HCT116 (cell line): ENCODE data around the gene GPRC5D. TPM values are rescaled to one million over a fixed set of nuclear protein-coding genes. Genes with fewer than 3 reads are reported as not detected.

Experiments
- ATAC-seq: fragments of 200-7000 bp; cut with Tn5 transposase; 2 replicates; pipeline ENCODE4 v1.9.1; 2020; ENCODE audit warnings: mild to moderate bottlenecking, moderate library complexity
- BruUV-seq: library from RNA; stranded (reverse); fragments of 400-500 nt; replicated peaks from 2 replicates; lab custom pipeline; 2021; lab: Mats Ljungman, UMichigan
- CTCF ChIA-PET: fragments of 300-600 bp; sonication (Branson Sonifier 250); formaldehyde crosslinking; loops from one replicate; lab custom pipeline; 2021; ENCODE audit warnings: antibody characterized with exemption; lab: Charles Lee
- POLR2A ChIA-PET: fragments of 300-600, 350-600 bp; sonication (Branson Sonifier 250); formaldehyde crosslinking; loops from one replicate; lab custom pipeline; 2021; ENCODE audit warnings: antibody characterized with exemption; lab: Charles Lee
- RAD21 ChIA-PET, 2 experiments: fragments of 300-600 bp; sonication (Branson Sonifier 250); formaldehyde crosslinking; loops; one replicate each; lab custom pipeline; 2023; ENCODE audit warnings: low total read pairs in 2 of 2; ENCODE audit not compliant: uncharacterized antibody in 2 of 2, unreplicated experiment in 2 of 2, low non-redundant PET in 1 of 2; lab: Charles Lee
- DNase-seq: peaks from one replicate; pipeline ENCODE4 v3.0.0-alpha.2; 2010; ENCODE audit warnings: low read depth, low spot score
- H2AFZ ChIP-seq: fragments of 200-600 bp; shearing (Covaris generic), sonication (generic); 2 replicates; pipeline ENCODE4 v1.6.1; 2017; ENCODE audit warnings: low read depth, mixed run types, mixed read lengths, antibody characterized with exemption, low read length; ENCODE audit not compliant: poor library complexity, severe bottlenecking
- H3K27ac ChIP-seq: 2 replicates; pipeline ENCODE4 v1.5.1; 2012; ENCODE audit warnings: low read depth, low read length
- H3K27me3 ChIP-seq: fragments of 200-600 bp; sonication (generic); 2 replicates; pipeline ENCODE4 v1.6.1; 2016; ENCODE audit warnings: mixed run types, low read length, mixed read lengths; ENCODE audit not compliant: insufficient read depth
- H3K36me3 ChIP-seq, 2 experiments: fragments of 200-500 bp in 1 of 2; fragments of 200-600 bp in 1 of 2; sonication (Bioruptor generic) in 1 of 2; sonication (generic) in 1 of 2; 2 replicates each; pipeline versions ENCODE4 v1.5.1 to v1.6.1; 2014 to 2016; ENCODE audit warnings: low read length in 2 of 2, inconsistent platforms in 1 of 2, mixed read lengths in 1 of 2, mixed run types in 1 of 2; ENCODE audit not compliant: insufficient read depth in 2 of 2, control insufficient read depth in 1 of 2
- H3K4me1 ChIP-seq, 2 experiments: fragments of 200-600 bp in 1 of 2; sonication (generic) in 1 of 2; 2 replicates each; pipeline versions ENCODE4 v1.5.1 to v1.6.1; 2012 to 2017; ENCODE audit warnings: low read length in 2 of 2, inconsistent platforms in 1 of 2, mild to moderate bottlenecking in 1 of 2, mixed read lengths in 1 of 2, mixed run types in 1 of 2, moderate library complexity in 1 of 2; ENCODE audit not compliant: insufficient read depth in 2 of 2, control insufficient read depth in 1 of 2
- H3K4me2 ChIP-seq: fragments of 200-600 bp; sonication (generic); 2 replicates; pipeline ENCODE4 v1.6.1; 2017; ENCODE audit warnings: mixed run types, low read length, mixed read lengths
- H3K4me3 ChIP-seq, 2 experiments: fragments of 200-600 bp in 1 of 2; sonication (generic) in 1 of 2; replicated peaks in 1 of 2; 2 replicates each; pipeline ENCODE4 v1.5.1; 2011 to 2016; ENCODE audit warnings: low read length in 2 of 2, control low read depth in 1 of 2, low read depth in 1 of 2, mild to moderate bottlenecking in 1 of 2, mixed read lengths in 1 of 2, mixed run types in 1 of 2
- H3K79me2 ChIP-seq: fragments of 200-600 bp; sonication (generic); 2 replicates; pipeline ENCODE4 v1.6.1; 2017; ENCODE audit warnings: mild to moderate bottlenecking, mixed run types, low read length, moderate library complexity, mixed read lengths; ENCODE audit not compliant: insufficient read depth
- H3K9ac ChIP-seq: fragments of 200-600 bp; sonication (generic); 2 replicates; pipeline ENCODE4 v1.6.1; 2016; ENCODE audit warnings: low read length, mixed read lengths
- H3K9me2 ChIP-seq: fragments of 200-600 bp; sonication (generic), shearing (Covaris generic); 2 replicates; pipeline ENCODE4 v1.6.1; 2017; ENCODE audit warnings: mixed run types, mild to moderate bottlenecking, moderate library complexity; ENCODE audit not compliant: insufficient read depth
- H3K9me3 ChIP-seq, 2 experiments: fragments of 200-500 bp in 1 of 2; fragments of 200-600 bp in 1 of 2; sonication (Bioruptor generic) in 1 of 2; sonication (generic) in 1 of 2; 2 replicates each; pipeline ENCODE4 v1.6.1; 2014 to 2017; ENCODE audit warnings: low read length in 2 of 2, mixed read lengths in 2 of 2, inconsistent platforms in 1 of 2, low read depth in 1 of 2, mild to moderate bottlenecking in 1 of 2, mixed run types in 1 of 2, moderate library complexity in 1 of 2; ENCODE audit not compliant: control insufficient read depth in 1 of 2, insufficient read depth in 1 of 2
- H4K20me1 ChIP-seq: fragments of 200-600 bp; sonication (generic), shearing (Covaris generic); 2 replicates; pipeline ENCODE4 v1.6.1; 2017; ENCODE audit warnings: mixed run types, mild to moderate bottlenecking, moderate library complexity; ENCODE audit not compliant: insufficient read depth
- EZH2 ChIP-seq: fragments of 200-600 bp; sonication (generic); IDR thresholded peaks from 2 replicates; pipeline ENCODE4 v1.6.1; 2017; ENCODE audit warnings: antibody characterized with exemption, mixed run types
- SP1 ChIP-seq: IDR thresholded peaks from 2 replicates; pipeline ENCODE4 v1.6.1; 2012; ENCODE audit warnings: low read depth
- intact Hi-C: fragments of 100-400 bp; cut with micrococcal nuclease; formaldehyde crosslinking; loops from 2 replicates; pipeline ENCODE4 v1.10.0; 2022
- total RNA-seq: library from RNA; stranded (reverse); gene quantifications from one replicate; pipeline ENCODE4 v1.2.1, GENCODE V29; 2021; ENCODE audit not compliant: unreplicated experiment
- TF ChIP-seq, protein P1 (sequence below): IDR thresholded peaks from 2 replicates; pipeline ENCODE4 v1.6.1; 2012

The GPRC5D gene
- total RNA-seq, 1 experiment from 2014 or later, result not detected

- Histone ChIP-seq H3K4me2 (no peak overlapping the region), H3K27ac (no peak overlapping the region), H3K79me2 (no peaks in the 10 kb centered on the region), H4K20me1 (no peaks in the 10 kb centered on the region), H3K9ac (no peak overlapping the region), H3K4me3 (no peak overlapping the region), H3K9me2 (no peaks in the 10 kb centered on the region), H3K9me3 (no peaks in the 10 kb centered on the region), H3K4me1 (no peaks in the 10 kb centered on the region), H3K36me3 (no peaks in the 10 kb centered on the region), H3K27me3 (no peaks in the 10 kb centered on the region), H2AFZ (no peak overlapping the region)
- ChIA-PET CTCF (no interaction called here), RAD21 (no interaction called here), POLR2A (no interaction called here)
- no TSS peak for BruUV-seq
- TF ChIP-seq EZH2, result no peak
- intact Hi-C loops, result no loop called here
- DNase-seq (no peak), ATAC-seq (no peak)
Observed at GRCh38 chr12:12960639-12961209, 8.8 kb upstream of the GPRC5D start.

DNA sequence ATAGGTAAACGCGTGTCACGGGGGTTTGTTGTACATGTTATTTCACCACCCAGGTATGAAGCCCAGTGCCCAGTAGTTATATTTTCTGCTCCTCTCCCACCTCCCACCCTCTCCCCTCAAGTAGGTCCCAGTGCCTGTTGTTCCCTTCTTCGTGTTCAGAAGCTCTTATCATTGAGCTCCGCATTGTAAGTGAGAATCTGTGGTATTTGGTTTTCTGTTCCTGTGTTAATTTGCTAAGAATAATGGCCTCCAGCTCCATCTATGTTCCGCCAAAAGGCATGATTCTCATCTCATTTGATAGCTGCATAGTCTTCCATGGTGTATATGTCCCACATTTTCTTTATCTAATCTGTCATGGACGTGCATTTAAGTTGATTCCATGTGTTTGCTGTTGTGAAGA, 6.9 kb upstream of the GPRC5D start:
- TF ChIP-seq, protein P1, sequence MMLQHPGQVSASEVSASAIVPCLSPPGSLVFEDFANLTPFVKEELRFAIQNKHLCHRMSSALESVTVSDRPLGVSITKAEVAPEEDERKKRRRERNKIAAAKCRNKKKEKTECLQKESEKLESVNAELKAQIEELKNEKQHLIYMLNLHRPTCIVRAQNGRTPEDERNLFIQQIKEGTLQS, result no peak
- no peak for TF ChIP-seq SP1
- no peaks in the 10 kb centered on the region for H3K4me1 ChIP-seq
- H3K79me2 ChIP-seq, result no peaks in the 10 kb centered on the region
- H3K9me2 ChIP-seq, result no peaks in the 10 kb centered on the region
- ChIA-PET RAD21 (no interaction called here), POLR2A (no interaction called here), CTCF (no interaction called here)
- H2AFZ ChIP-seq, result no peak overlapping the region
- no peaks in the 10 kb centered on the region for H3K9me3 ChIP-seq
- no peak overlapping the region for H3K4me2 ChIP-seq
- H3K27ac ChIP-seq, result no peak overlapping the region
- no peak overlapping the region for H3K9ac ChIP-seq
- BruUV-seq, result no TSS peak
- no peaks in the 10 kb centered on the region for H3K27me3 ChIP-seq
- DNase-seq (no peak), ATAC-seq (no peak)
- H3K36me3 ChIP-seq, result no peaks in the 10 kb centered on the region
- intact Hi-C loops, result no loop called here
- no peaks in the 10 kb centered on the region for H4K20me1 ChIP-seq
- no peak overlapping the region for H3K4me3 ChIP-seq
